HepG2 (cell line): ENCODE data around the gene PRPSAP1. TPM values are rescaled to one million over a fixed set of nuclear protein-coding genes. Genes with fewer than 3 reads are reported as not detected.

Experiments
- ATM ChIP-seq: fragments of 450-650 bp; IDR thresholded peaks from 2 replicates; pipeline ENCODE4 v1.7.1; 2017; ENCODE audit warnings: mild to moderate bottlenecking, borderline replicate concordance
- FOXA1 ChIP-seq, 2 experiments: fragments of 450-650 bp in 1 of 2; sonication (generic) in 1 of 2; formaldehyde crosslinking in 1 of 2; IDR thresholded peaks; 2 replicates each; pipeline versions ENCODE4 v1.4.0 to v1.6.1; 2016 to 2020; ENCODE audit warnings: missing genetic modification reagents in 1 of 2
- GATAD2A ChIP-seq: IDR thresholded peaks from 2 replicates; pipeline ENCODE4 v1.6.1; 2016
- MTA1 ChIP-seq: sonication (generic); formaldehyde crosslinking; IDR thresholded peaks from 2 replicates; pipeline ENCODE4 v1.4.0; 2020; ENCODE audit warnings: missing genetic modification reagents, mild to moderate bottlenecking, borderline replicate concordance
- PRPF4 ChIP-seq: fragments of 200-400 bp; formaldehyde crosslinking; IDR thresholded peaks from 2 replicates; pipeline ENCODE4 v1.6.1; 2016; ENCODE audit warnings: low read length, low read depth; ENCODE audit not compliant: poor library complexity, severe bottlenecking
- RARG ChIP-seq: sonication (generic); formaldehyde crosslinking; IDR thresholded peaks from 2 replicates; pipeline ENCODE4 v1.4.0; 2020; ENCODE audit warnings: low read depth, mild to moderate bottlenecking, missing genetic modification reagents
- SP4 ChIP-seq: sonication (generic); formaldehyde crosslinking; IDR thresholded peaks from 2 replicates; pipeline ENCODE4 v1.8.1; 2023; ENCODE audit warnings: mild to moderate bottlenecking, missing genetic modification reagents
- TAF15 ChIP-seq: fragments of 200-400 bp; formaldehyde crosslinking; IDR thresholded peaks from one replicate; pipeline ENCODE4 v1.6.1; 2018; ENCODE audit warnings: mild to moderate bottlenecking, low read depth, low read length; ENCODE audit not compliant: poor library complexity, severe bottlenecking
- ZBTB20 ChIP-seq: sonication (generic); formaldehyde crosslinking; IDR thresholded peaks from 2 replicates; pipeline ENCODE4 v1.8.1; 2023; ENCODE audit warnings: missing genetic modification reagents, low read depth, mild to moderate bottlenecking, borderline replicate concordance
- ZNF367 ChIP-seq: sonication (generic); formaldehyde crosslinking; IDR thresholded peaks from 2 replicates; pipeline ENCODE4 v1.4.0; 2020; ENCODE audit warnings: missing genetic modification reagents, borderline replicate concordance
- ZNF616 ChIP-seq: sonication (generic); formaldehyde crosslinking; IDR thresholded peaks from 2 replicates; pipeline ENCODE4 v1.5.0; 2020; ENCODE audit warnings: low read depth, mild to moderate bottlenecking, missing genetic modification reagents
- ZNF781 ChIP-seq: sonication (generic); formaldehyde crosslinking; IDR thresholded peaks from 2 replicates; pipeline ENCODE4 v1.5.1; 2020; ENCODE audit warnings: borderline replicate concordance, mild to moderate bottlenecking, missing genetic modification reagents; ENCODE audit errors: not compliant biosample characterization
- ZNF816 ChIP-seq: sonication (generic); formaldehyde crosslinking; IDR thresholded peaks from 2 replicates; pipeline ENCODE4 v1.8.0; 2022; ENCODE audit warnings: missing genetic modification reagents, mild to moderate bottlenecking, borderline replicate concordance
- ZNF850 ChIP-seq: sonication (generic); formaldehyde crosslinking; conservative IDR thresholded peaks from 2 replicates; pipeline ENCODE4 v1.9.0; 2021; ENCODE audit warnings: mild to moderate bottlenecking, missing genetic modification reagents
- polyA plus RNA-seq, 8 experiments: library from polyadenylated mRNA; depleted of rRNA in 3 of 8; stranded (reverse) in 7 of 8; unstranded in 1 of 8; fragments of >200 nt; fragmentation: Illumina TruSeq in 4 of 8; extraction: Trizol in 4 of 8; gene quantifications; 2 replicates each; pipeline versions ENCODE4 v1.2.1 to v1.2.3, GENCODE V29; 2011 to 2016; ENCODE audit warnings: low read depth in 4 of 8, missing spikeins in 1 of 8, mixed read lengths in 1 of 8; ENCODE audit not compliant: insufficient read depth in 1 of 8
- total RNA-seq, 5 experiments: library from RNA; depleted of rRNA; stranded (reverse); fragments of >200 nt; fragmentation: Illumina TruSeq; extraction: Trizol; gene quantifications; 2 replicates each; pipeline ENCODE4 v1.2.3, GENCODE V29; 2016; ENCODE audit warnings: low read depth in 1 of 5
- TF ChIP-seq, protein P1 (sequence below): sonication (generic); formaldehyde crosslinking; IDR thresholded peaks from 2 replicates; pipeline ENCODE4 v1.4.0; 2020; ENCODE audit warnings: missing genetic modification reagents; ENCODE audit errors: not compliant biosample characterization
- TF ChIP-seq, protein P2 (sequence below): fragments of 450-650 bp; IDR thresholded peaks from 2 replicates; pipeline ENCODE4 v1.6.1; 2017; ENCODE audit warnings: mild to moderate bottlenecking
- TF ChIP-seq, protein P3 (sequence below): sonication (generic); IDR thresholded peaks from 2 replicates; pipeline ENCODE4 v1.6.1; 2016; ENCODE audit warnings: low read depth, borderline replicate concordance
- TF ChIP-seq, protein P4 (sequence below): conservative IDR thresholded peaks from 2 replicates; pipeline ENCODE4 v1.6.1; 2018; ENCODE audit warnings: missing genetic modification reagents
- TF ChIP-seq, protein P5 (sequence below): sonication (generic); formaldehyde crosslinking; IDR thresholded peaks from 2 replicates; pipeline ENCODE4 v1.5.0; 2020; ENCODE audit warnings: mild to moderate bottlenecking, missing genetic modification reagents, borderline replicate concordance

The PRPSAP1 gene
- total and polyA plus RNA-seq, 2 of the 13 experiments (the other 11 are each of a cell fraction or from before 2014, with no cell fraction given) = 91.1 to 314 TPM

DNA sequence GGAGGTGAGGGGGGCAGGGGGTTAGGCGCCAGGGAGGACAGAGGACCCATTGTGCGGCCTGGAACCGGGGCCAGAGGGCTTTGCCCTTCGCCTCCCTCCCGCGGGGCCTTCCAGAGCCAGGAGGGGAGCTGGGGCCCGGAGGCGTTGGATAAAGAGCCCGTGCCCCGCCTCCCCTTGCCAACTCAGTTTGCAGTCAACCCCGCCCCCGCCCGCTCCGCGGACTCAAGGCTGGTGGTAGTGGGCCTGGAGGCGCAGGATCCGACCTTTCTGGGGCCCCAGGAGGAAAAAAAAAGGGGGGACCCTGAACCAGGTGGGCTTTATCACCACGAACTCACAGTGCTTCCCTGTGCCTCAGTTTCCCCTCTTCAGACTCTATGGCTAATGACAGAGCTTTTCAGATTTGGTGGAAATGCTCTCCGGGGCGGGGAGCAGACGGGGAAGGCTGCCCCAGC is 28.7 kb upstream of the PRPSAP1 start (continued):
- TF ChIP-seq, protein P1, sequence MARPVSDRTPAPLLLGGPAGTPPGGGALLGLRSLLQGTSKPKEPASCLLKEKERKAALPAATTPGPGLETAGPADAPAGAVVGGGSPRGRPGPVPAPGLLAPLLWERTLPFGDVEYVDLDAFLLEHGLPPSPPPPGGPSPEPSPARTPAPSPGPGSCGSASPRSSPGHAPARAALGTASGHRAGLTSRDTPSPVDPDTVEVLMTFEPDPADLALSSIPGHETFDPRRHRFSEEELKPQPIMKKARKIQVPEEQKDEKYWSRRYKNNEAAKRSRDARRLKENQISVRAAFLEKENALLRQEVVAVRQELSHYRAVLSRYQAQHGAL (CRISPR knock-in tag) = no peak
- TF ChIP-seq FOXA1 (IDR thresholded peaks at IDR 0.05) (no peak), FOXA1 (CRISPR knock-in tag; IDR thresholded peaks at IDR 0.05) (peak; percentile 37; the same call in 1 of the 2 replicates), ZNF850 (0 out of 2 replicates have a peak, but pooled peaks have one; percentile 17), RARG (0 out of 2 replicates have a peak, but pooled peaks have one; percentile 5), ATM (no peak), MTA1 (peak; percentile 91; the same call in 1 of the 2 replicates), ZNF781 (CRISPR knock-in tag) (no peak), PRPF4 (no peak), ZNF616 (CRISPR knock-in tag) (peak; percentile 49; the same call in 1 of the 2 replicates), GATAD2A (CRISPR knock-in tag) (peak; percentile 70), ZNF816 (CRISPR knock-in tag) (no peak), TAF15 (peak; percentile 73), ZNF367 (CRISPR knock-in tag) (peak; percentile 72; the same call in 1 of the 2 replicates), SP4 (CRISPR knock-in tag) (no peak), ZBTB20 (CRISPR knock-in tag) (peak; percentile 76; the same call in 1 of the 2 replicates)
- TF ChIP-seq, protein P2, sequence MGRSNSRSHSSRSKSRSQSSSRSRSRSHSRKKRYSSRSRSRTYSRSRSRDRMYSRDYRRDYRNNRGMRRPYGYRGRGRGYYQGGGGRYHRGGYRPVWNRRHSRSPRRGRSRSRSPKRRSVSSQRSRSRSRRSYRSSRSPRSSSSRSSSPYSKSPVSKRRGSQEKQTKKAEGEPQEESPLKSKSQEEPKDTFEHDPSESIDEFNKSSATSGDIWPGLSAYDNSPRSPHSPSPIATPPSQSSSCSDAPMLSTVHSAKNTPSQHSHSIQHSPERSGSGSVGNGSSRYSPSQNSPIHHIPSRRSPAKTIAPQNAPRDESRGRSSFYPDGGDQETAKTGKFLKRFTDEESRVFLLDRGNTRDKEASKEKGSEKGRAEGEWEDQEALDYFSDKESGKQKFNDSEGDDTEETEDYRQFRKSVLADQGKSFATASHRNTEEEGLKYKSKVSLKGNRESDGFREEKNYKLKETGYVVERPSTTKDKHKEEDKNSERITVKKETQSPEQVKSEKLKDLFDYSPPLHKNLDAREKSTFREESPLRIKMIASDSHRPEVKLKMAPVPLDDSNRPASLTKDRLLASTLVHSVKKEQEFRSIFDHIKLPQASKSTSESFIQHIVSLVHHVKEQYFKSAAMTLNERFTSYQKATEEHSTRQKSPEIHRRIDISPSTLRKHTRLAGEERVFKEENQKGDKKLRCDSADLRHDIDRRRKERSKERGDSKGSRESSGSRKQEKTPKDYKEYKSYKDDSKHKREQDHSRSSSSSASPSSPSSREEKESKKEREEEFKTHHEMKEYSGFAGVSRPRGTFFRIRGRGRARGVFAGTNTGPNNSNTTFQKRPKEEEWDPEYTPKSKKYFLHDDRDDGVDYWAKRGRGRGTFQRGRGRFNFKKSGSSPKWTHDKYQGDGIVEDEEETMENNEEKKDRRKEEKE = no peak
- TF ChIP-seq, protein P3, sequence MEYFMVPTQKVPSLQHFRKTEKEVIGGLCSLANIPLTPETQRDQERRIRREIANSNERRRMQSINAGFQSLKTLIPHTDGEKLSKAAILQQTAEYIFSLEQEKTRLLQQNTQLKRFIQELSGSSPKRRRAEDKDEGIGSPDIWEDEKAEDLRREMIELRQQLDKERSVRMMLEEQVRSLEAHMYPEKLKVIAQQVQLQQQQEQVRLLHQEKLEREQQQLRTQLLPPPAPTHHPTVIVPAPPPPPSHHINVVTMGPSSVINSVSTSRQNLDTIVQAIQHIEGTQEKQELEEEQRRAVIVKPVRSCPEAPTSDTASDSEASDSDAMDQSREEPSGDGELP = peak; percentile 76; the same call in 1 of the 2 replicates
- TF ChIP-seq, protein P4, sequence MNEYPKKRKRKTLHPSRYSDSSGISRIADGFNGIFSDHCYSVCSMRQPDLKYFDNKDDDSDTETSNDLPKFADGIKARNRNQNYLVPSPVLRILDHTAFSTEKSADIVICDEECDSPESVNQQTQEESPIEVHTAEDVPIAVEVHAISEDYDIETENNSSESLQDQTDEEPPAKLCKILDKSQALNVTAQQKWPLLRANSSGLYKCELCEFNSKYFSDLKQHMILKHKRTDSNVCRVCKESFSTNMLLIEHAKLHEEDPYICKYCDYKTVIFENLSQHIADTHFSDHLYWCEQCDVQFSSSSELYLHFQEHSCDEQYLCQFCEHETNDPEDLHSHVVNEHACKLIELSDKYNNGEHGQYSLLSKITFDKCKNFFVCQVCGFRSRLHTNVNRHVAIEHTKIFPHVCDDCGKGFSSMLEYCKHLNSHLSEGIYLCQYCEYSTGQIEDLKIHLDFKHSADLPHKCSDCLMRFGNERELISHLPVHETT (CRISPR knock-in tag) = 0 out of 2 replicates have a peak, but pooled peaks have one; percentile 44
- TF ChIP-seq, protein P5, sequence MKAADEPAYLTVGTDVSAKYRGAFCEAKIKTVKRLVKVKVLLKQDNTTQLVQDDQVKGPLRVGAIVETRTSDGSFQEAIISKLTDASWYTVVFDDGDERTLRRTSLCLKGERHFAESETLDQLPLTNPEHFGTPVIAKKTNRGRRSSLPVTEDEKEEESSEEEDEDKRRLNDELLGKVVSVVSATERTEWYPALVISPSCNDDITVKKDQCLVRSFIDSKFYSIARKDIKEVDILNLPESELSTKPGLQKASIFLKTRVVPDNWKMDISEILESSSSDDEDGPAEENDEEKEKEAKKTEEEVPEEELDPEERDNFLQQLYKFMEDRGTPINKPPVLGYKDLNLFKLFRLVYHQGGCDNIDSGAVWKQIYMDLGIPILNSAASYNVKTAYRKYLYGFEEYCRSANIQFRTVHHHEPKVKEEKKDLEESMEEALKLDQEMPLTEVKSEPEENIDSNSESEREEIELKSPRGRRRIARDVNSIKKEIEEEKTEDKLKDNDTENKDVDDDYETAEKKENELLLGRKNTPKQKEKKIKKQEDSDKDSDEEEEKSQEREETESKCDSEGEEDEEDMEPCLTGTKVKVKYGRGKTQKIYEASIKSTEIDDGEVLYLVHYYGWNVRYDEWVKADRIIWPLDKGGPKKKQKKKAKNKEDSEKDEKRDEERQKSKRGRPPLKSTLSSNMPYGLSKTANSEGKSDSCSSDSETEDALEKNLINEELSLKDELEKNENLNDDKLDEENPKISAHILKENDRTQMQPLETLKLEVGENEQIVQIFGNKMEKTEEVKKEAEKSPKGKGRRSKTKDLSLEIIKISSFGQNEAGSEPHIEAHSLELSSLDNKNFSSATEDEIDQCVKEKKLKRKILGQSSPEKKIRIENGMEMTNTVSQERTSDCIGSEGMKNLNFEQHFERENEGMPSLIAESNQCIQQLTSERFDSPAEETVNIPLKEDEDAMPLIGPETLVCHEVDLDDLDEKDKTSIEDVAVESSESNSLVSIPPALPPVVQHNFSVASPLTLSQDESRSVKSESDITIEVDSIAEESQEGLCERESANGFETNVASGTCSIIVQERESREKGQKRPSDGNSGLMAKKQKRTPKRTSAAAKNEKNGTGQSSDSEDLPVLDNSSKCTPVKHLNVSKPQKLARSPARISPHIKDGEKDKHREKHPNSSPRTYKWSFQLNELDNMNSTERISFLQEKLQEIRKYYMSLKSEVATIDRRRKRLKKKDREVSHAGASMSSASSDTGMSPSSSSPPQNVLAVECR = peak; percentile 84
